Epithelial cell of esophagus (primary cell): ENCODE results near the gene FHL2.

ENCODE experiments used
- DNase-seq: peaks from one replicate; pipeline ENCODE4 v3.0.0; 2010; ENCODE audit warnings: low read depth
- H3K4me3 ChIP-seq: 2 replicates; pipeline ENCODE4 v1.5.1; 2011; ENCODE audit warnings: mild to moderate bottlenecking, low read length, control low read depth
- TF ChIP-seq, protein P1 (sequence below): IDR thresholded peaks from 2 replicates; pipeline ENCODE4 v1.5.1; 2011; ENCODE audit warnings: low read depth, mild to moderate bottlenecking, low read length, control low read depth, inconsistent platforms; ENCODE audit not compliant: insufficient read depth; ENCODE audit errors: missing control alignments

The FHL2 gene

GRCh38 chr2:105384861-105385260 is 14.0 kb downstream of the FHL2 start:
- no peak for DNase-seq
- no peak overlapping the region for H3K4me3 ChIP-seq
- TF ChIP-seq, protein P1, sequence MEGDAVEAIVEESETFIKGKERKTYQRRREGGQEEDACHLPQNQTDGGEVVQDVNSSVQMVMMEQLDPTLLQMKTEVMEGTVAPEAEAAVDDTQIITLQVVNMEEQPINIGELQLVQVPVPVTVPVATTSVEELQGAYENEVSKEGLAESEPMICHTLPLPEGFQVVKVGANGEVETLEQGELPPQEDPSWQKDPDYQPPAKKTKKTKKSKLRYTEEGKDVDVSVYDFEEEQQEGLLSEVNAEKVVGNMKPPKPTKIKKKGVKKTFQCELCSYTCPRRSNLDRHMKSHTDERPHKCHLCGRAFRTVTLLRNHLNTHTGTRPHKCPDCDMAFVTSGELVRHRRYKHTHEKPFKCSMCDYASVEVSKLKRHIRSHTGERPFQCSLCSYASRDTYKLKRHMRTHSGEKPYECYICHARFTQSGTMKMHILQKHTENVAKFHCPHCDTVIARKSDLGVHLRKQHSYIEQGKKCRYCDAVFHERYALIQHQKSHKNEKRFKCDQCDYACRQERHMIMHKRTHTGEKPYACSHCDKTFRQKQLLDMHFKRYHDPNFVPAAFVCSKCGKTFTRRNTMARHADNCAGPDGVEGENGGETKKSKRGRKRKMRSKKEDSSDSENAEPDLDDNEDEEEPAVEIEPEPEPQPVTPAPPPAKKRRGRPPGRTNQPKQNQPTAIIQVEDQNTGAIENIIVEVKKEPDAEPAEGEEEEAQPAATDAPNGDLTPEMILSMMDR = no peak

DNA sequence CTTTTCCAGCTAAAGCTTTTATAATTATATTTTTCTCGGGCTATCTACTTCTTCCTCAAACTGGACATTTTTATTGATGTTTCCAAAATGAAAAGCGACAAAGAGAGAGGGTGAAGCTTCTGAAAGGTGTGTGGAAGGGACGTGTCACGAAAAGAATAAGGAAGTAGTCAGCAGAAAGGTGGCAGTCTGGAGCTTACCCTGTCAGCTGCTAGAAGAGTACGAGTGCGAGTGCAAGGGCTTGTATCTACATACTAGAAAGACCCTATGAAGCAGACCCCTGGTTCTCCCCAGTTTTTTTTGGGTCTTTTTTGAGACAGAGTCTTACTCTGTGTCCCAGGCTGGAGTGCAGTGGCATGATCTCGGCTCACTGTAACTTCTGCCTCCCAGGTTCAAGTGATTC is 14.6 kb downstream of the FHL2 start:
- no peak for DNase-seq
- no peak overlapping the region for H3K4me3 ChIP-seq
- TF ChIP-seq, protein P1 = no peak

DNA sequence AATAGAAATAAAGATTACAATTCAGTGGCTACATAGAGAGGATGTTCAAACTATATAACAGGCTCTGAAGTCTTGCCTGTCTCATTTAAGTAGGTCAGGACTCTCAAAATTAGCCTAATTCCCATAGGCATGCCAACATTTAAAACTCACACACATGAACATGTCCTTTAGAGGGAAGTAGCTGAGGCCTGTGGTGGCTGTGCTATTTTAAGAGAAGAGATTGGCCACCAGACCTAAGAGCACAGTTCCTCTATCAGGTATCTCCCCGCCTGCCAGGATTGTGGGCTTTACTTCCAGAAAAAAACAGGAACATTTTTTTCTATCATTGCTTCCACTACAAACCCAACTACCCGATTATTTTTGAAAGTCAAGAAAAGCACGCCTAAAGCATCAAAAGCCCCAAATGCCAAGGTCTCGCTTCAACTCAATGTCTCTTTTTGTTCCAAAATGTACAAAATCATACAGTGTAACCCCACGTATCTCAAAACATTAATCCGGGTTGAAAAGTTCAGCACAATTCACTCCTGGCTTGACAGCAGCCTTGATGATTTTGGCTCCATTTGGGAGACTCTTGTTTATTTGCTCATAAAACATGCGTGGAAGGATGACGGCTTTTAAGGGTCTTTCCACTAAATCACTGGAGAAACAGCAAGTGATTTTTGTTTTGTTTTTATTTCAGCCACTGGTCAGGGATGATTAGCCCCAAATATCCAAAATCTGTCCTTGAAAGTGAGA is 15.3 kb downstream of the FHL2 start:
- no peak for DNase-seq
- TF ChIP-seq, protein P1 = no peak
- no peak overlapping the region for H3K4me3 ChIP-seq

DNA sequence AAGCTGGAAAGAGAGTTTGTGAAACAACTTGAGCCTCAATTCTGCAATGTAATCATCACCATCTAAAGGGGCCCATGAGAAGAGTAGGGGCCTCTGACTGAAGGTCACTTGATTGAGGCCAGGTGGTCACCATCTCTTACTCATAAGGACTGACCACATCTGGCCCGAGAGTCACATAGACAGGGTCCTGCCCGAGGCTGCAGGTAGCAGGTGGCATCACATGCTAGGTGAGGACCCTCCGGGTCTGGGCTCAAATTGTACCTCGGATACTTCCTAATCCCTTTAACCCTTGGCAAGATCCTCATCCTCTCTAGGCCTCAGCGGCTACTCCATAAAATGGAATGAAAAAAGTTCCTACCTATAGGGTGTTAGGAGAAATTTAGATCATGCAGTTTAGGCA is 16.7 kb downstream of the FHL2 start:
- H3K4me3 ChIP-seq = no peak overlapping the region
- no peak for DNase-seq
- TF ChIP-seq, protein P1 = no peak

GRCh38 chr2:105381101-105381668 is 17.7 kb downstream of the FHL2 start:
- TF ChIP-seq, protein P1 = no peak
- no peak for DNase-seq
- H3K4me3 ChIP-seq = no peak overlapping the region

- DNase-seq = no peak
- TF ChIP-seq, protein P1 = no peak
- H3K4me3 ChIP-seq = no peak overlapping the region
Observed at GRCh38 chr2:105380432-105381100, 18.3 kb downstream of the FHL2 start.

- TF ChIP-seq, protein P1 = no peak
- DNase-seq = no peak
- H3K4me3 ChIP-seq = no peak overlapping the region
Observed at GRCh38 chr2:105379741-105380186, 19.1 kb downstream of the FHL2 start.
